ENCODE data around the gene RELN.
"Not testable (repeated sequence)": the region's sequence is repeated elsewhere in the genome, so short reads cannot be mapped to it uniquely, and the experiment has no call there.

RELN gene

GRCh38 chr7:103944230-103944900, 45.1 kb downstream of the RELN start:
- DNase-seq (ENCODE audit: low read depth), result no peak

GRCh38 chr7:103941976-103942375, 47.5 kb downstream of the RELN start:
- DNase-seq (ENCODE audit: low read depth), result no peak

- no peak for DNase-seq (ENCODE audit: low read depth)
These were observed 48.8 kb downstream of the RELN start for GRCh38 chr7:103940382-103941268.

- DNase-seq (ENCODE audit: low read depth), result no peak
These were observed 51.8 kb downstream of the RELN start for GRCh38 chr7:103937680-103938079.

GRCh38 chr7:103936558-103936957, 52.9 kb downstream of the RELN start:
- no peak for DNase-seq (ENCODE audit: low read depth)

- DNase-seq (ENCODE audit: low read depth), result no peak
These were observed 55.0 kb downstream of the RELN start for GRCh38 chr7:103934508-103934907.

- DNase-seq (ENCODE audit: low read depth), result no peak
These were observed 57.1 kb downstream of the RELN start for GRCh38 chr7:103932389-103932788.

- no peak for DNase-seq (ENCODE audit: low read depth)
These were observed 59.6 kb downstream of the RELN start for GRCh38 chr7:103929901-103930311.

- no peak for DNase-seq (ENCODE audit: low read depth)
These were observed 60.9 kb downstream of the RELN start for GRCh38 chr7:103928581-103928980.

- no peak for DNase-seq (ENCODE audit: low read depth)
These were observed 65.3 kb downstream of the RELN start for GRCh38 chr7:103924184-103924583.

GRCh38 chr7:103922407-103922806, 67.1 kb downstream of the RELN start:
- DNase-seq (ENCODE audit: low read depth), result no peak

- no peak for DNase-seq (ENCODE audit: low read depth)
These were observed 67.8 kb downstream of the RELN start for GRCh38 chr7:103921692-103922091.

GRCh38 chr7:103919272-103919868, 70.1 kb downstream of the RELN start:
- no peak for DNase-seq (ENCODE audit: low read depth)

GRCh38 chr7:103918631-103919271, 70.7 kb downstream of the RELN start:
- no peak for DNase-seq (ENCODE audit: low read depth)

- DNase-seq (ENCODE audit: low read depth), result no peak
These were observed 73.6 kb downstream of the RELN start for GRCh38 chr7:103915680-103916357.

GRCh38 chr7:103914147-103914899, 75.1 kb downstream of the RELN start:
- no peak for DNase-seq (ENCODE audit: low read depth)

GRCh38 chr7:103912891-103913605, 76.4 kb downstream of the RELN start:
- DNase-seq (ENCODE audit: low read depth), result no peak

- not testable (repeated sequence) for DNase-seq (ENCODE audit: low read depth)
These were observed 78.4 kb downstream of the RELN start for GRCh38 chr7:103911015-103911414.

GRCh38 chr7:103905997-103906396, 83.5 kb downstream of the RELN start:
- no peak for DNase-seq (ENCODE audit: low read depth)

GRCh38 chr7:103902917-103903316, 86.5 kb downstream of the RELN start:
- DNase-seq (ENCODE audit: low read depth), result no peak
